Measurements from ENCODE around the gene MED13.
A peak's percentile ranks its signal among the peaks of the same experiment; 100 is the strongest.

The MED13 gene, protein sequence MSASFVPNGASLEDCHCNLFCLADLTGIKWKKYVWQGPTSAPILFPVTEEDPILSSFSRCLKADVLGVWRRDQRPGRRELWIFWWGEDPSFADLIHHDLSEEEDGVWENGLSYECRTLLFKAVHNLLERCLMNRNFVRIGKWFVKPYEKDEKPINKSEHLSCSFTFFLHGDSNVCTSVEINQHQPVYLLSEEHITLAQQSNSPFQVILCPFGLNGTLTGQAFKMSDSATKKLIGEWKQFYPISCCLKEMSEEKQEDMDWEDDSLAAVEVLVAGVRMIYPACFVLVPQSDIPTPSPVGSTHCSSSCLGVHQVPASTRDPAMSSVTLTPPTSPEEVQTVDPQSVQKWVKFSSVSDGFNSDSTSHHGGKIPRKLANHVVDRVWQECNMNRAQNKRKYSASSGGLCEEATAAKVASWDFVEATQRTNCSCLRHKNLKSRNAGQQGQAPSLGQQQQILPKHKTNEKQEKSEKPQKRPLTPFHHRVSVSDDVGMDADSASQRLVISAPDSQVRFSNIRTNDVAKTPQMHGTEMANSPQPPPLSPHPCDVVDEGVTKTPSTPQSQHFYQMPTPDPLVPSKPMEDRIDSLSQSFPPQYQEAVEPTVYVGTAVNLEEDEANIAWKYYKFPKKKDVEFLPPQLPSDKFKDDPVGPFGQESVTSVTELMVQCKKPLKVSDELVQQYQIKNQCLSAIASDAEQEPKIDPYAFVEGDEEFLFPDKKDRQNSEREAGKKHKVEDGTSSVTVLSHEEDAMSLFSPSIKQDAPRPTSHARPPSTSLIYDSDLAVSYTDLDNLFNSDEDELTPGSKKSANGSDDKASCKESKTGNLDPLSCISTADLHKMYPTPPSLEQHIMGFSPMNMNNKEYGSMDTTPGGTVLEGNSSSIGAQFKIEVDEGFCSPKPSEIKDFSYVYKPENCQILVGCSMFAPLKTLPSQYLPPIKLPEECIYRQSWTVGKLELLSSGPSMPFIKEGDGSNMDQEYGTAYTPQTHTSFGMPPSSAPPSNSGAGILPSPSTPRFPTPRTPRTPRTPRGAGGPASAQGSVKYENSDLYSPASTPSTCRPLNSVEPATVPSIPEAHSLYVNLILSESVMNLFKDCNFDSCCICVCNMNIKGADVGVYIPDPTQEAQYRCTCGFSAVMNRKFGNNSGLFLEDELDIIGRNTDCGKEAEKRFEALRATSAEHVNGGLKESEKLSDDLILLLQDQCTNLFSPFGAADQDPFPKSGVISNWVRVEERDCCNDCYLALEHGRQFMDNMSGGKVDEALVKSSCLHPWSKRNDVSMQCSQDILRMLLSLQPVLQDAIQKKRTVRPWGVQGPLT (N-terminal part only)

DNA sequence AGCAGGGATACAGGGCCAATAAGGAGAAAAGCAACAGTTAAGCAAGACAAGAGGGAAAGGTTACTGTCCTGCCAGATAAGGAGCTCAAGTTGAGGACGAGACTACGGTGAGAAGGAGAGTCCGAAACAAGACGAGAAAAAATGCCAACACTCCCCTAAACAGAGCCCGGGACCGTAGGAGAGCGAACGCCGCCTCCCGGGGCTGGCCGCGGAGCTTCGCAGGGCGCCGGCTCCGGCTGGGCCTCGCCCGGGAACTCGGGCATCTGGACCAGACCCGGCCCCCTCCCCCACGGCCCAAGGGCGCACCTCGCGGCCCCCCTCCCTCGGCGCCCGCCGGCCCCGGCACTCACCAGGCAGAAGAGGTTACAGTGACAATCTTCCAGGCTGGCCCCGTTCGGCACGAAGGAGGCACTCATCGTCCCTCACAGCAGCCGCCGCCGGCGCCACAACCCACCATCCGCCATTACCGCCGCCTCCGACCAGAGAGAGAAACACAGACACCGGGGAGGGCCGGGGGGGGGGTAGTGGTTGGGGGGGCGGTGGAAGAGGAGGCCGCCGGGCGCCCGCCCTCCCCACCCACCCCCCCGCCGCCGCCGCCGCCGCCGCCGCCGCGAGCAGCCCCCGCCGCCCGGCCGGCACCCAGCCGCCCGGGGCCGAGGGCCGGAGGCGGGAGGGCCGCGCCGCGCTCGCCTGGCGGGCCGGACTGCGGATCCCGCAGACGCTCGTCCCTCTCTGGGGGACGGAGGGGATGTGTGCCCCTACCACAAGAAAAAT lies at the start of gene MED13:
Gene MED13 (minus strand): TSS at position 488 of the 773 bp plus-strand sequence. CDS start 73 bp downstream, at position 415.
- DNase-seq (ENCODE audit: low read depth in 2 of 2) = peak; percentile 17 to 46

DNA sequence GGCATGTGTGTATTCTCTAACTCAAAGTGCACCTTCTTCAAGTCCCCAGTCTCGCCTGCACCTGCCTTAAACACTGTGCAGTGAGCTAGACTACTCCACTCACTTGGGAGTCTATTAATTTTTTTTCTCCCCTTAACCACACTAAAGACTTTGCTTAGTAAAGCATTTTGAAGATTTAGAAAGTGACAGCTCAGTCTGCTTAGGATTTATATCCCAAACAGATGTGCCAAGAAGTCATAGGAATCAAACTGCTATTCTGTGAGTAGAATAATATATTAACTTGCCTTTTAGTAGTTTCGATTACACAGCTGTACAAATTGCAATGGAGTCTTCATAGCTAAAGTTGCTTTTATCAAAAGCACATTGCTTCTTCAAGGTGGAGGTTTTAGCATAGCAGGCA lies 47.2 kb upstream of the MED13 start:
- no peak for DNase-seq (ENCODE audit: low read depth in 2 of 2)

DNA sequence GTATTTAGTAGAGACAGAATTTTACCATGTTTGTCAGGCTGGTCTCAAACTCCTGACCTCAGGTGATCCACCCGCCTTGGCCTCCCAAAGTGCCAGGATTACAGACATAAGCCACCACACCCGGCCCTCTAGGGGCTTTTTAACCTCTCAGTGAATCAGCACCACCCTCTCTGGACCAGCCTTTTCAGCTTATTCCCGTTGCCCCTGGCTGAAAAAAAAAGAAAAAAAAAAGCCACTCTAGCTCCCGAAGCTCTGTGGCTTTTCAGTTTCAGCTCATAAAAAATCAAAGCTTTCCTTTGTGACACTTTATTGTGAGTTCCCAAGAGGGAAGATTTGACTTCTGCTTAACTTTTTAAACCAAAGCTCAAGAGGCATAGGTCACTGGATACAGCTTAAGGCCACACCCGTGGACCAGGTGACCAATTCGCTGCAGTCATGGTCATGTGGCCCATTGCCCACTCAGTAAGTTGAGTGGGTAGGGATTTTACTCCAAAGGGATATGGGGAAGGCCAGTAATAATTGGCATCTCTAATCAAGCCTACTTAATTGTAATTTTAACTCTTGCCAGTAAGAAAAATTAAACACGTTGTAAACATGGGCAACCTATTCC lies 46.6 kb upstream of the MED13 start:
- no peak for DNase-seq (ENCODE audit: low read depth in 2 of 2)

DNA sequence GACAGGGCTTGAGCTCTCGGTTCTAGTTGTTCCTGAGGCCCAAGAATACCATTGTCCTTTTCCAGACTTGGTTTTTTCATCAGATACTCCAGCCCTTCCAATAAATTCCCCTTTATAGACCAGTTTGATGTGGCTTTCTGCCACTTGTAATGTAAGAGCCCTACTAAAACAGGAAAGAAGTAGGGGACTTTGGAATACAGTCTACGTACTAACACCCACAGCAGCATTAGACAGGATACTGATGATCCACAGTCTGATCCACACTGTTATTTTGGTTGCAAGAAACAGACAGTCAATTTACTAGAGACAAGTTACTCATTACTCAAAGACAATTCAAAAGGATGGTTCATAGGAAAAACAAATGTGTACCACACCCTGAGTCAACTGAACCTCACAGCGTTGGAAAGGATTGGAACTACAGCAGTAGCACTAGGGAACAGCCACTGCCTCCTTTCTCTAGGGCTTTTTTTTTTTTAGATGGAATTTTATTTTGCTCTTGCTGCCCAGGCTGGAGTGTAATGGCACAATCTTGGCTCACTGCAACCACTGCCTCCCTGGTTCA lies 45.9 kb upstream of the MED13 start:
- no peak for DNase-seq (ENCODE audit: low read depth in 2 of 2)

DNA sequence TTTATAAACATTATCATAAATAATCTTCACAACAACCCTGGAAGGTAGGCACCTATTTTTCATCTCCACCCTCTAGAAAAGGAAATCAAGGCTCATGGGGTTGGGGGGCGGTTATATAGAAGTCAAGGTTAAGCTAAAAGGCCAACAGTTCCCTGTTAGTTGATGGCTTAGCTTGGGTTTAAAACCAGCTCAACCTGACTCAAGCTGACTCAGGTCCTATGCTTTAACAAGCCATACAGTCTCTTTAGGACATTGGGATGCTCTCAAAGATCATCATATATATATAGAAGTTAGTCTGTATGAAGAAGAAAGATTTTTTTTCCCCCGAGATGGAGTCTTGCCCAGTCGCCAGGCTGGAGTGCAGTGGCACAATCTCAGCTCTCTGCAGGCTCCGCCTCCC lies 44.8 kb upstream of the MED13 start:
- no peak for DNase-seq (ENCODE audit: low read depth in 2 of 2)

DNA sequence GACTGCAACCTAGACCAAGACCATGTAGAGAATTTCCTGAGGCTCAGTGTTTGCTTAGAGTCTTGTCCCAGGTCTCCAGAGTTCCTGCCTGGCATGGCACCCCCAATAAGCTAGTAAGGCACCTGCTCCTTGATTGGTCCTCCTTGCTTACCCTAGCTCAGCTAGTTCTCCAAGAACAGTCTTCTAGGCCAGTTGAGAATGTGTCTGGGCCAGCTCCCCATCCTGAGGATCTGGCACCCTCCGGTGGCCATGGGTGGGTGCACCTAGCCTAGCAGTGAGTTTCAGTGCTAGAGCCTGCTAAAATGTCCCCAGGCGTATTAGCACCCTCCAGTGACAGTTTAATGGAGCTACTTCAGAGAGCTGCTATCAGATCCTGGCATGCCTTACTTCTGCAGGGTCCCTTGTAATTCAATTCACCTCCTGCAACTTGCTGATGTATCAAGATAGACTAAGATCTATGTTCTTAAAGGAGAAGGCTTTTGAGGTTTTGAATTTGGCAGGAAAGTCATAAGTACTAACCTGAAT lies 44.4 kb upstream of the MED13 start:
- peak; percentile 52 to 56 for DNase-seq (ENCODE audit: low read depth in 2 of 2)

DNA sequence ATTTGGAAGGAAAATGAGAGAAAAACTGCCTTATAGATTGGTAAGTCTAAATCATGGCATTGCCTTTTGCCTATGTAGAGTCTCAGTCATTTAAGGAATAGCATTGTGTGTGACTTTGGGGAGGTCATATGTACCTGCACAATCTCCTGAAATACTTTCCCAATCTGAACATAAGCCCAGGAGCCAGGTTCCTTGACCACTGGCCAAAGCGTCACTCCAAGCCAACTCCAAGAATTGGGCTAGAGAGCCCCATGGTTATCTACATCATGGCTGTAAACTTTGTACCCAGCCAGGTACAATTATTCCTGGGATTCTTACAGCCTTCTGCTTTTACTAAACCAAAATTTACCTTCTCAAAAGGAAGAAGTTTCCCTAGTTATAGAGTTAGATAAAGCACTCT lies 40.8 kb upstream of the MED13 start:
- DNase-seq (ENCODE audit: low read depth in 2 of 2) = no peak

DNA sequence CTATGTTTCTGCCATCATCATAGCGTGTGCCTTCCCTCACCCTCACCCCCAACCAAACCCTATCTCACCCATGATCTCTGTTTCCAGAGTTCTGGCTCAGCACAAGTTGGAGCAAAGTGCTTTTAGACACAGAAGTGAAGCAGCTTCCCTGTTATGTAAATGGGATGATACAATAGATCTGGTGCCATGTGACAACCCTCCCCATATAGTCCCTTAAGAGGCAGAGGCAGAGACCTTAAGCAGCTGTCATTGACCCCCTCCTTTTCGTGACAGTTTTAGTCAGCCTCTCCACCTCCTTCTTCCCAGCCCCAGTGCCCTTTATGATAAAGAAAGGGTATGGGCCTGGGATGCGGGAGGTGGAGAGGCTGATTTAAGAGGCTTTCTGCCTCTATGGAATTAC lies 40.3 kb upstream of the MED13 start:
- no peak for DNase-seq (ENCODE audit: low read depth in 2 of 2)

DNA sequence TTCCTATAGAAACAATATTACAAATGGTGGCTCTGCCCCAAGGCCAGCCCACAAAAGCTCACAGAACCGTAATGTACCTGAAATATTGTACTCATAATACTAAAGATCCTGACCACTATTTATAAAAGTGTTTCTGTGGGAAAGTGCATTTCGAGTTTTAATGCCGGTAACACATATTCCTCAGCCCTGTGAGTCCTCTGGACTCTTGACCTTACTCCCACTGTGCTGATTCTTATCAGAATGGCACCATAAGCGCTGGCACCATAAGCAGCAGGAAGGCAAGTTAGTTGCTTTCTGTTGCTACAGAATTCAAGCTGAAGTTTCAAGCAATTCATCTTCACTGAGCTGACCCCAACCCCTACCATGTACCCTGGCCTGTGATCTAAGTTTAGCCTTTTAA lies 36.4 kb upstream of the MED13 start:
- no peak for DNase-seq (ENCODE audit: low read depth in 2 of 2)

DNA sequence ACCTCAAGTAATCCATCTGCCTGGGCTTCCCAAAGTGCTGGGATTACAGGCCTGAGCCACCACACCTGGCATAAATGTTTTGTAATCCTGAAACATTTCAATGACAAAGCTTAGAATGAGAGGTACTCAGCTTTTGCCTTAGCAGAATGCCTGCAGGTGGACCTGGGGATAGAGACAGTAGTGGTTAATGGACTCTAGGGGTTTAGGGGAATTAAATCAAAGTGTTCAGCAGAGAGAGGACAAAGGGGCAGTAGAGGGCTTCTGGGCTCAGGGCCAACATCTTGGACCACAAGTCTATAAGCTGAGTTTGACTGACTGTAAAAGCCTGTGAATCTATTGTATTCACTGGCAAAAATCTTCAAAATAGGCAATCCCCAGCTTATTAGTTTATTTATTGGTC lies 36.0 kb upstream of the MED13 start:
- DNase-seq (ENCODE audit: low read depth in 2 of 2) = no peak

DNA sequence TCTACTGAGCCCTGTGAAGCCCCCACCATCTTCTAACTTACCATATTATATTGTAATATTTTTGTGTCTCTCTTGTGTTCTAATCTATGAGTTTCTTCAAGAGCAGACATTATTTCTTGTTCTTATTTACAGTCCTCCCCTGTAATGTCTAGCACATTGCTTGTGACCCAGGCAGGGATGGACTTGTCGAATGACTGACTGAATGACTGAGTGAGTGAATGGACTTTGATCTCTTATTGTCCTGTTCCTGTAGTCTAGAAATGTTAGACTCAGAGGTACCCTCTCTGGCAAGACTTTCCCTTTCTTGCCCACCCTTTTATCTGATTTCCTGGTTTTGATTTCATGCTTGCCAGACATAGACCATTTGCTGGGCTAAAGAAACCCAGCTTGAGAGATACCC lies 35.0 kb upstream of the MED13 start:
- DNase-seq (ENCODE audit: low read depth in 2 of 2) = no peak

DNA sequence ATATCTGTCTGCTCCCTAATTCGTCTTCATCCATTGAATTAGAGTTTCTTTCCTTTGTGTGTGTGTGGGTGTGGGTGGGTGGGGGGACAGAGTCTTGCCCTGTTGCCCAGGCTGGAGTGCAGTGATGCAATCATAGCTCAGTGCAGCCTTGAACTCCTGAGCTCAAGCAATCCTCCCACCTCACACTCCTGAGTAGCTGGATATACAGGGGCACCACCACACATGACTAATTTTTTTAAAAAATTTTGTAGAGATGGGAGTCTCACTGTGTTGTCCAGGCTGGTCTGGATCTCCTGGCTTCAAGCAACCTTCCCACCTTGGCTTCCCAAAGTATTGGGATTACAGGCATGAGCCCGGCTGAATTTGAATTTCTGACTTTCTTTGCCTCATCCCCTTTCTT lies 34.5 kb upstream of the MED13 start:
- no peak for DNase-seq (ENCODE audit: low read depth in 2 of 2)

DNA sequence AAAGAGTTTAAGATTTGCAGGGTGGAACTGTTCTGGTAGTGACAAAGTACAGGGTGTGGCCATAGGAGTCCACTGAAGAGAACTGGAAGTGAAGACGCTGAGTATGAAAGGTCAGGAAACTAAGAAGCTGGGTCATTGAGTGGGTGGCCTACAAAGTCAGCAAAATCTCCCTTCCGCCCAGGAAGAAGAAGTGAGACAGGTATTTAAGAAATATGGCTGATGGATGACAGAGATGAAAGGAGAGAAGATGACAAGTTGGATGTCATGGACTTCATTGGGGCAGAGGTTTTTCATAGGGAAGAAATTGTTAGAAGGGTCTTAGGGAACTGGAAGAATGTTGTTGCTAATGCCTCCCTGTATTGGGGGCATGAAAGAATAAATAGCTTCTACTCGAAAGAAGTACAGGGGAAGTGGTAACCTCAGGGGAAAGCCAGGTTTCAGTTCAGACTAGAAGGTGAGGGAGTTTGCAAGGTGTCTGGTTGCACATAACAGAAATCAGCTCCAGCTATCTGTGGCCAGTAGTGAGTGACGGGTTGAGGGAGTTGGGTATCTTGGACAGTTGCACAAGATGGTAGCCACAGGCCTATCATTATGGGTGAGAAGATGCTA lies 33.6 kb upstream of the MED13 start:
- no peak for DNase-seq (ENCODE audit: low read depth in 2 of 2)

DNA sequence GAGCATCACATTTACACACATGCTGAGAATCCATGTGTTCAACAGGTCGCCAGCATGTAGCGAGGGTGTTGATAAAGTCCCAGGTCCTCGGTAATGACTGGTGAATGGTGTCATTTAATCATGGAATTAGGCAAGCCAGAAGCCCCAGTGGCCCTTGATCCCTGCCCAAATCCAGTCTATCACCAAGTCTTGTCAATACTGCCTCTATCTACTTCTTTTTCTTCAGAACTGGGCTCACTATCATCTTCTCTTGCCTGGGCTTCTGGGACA lies 31.3 kb upstream of the MED13 start:
- no peak for DNase-seq (ENCODE audit: low read depth in 2 of 2)

DNA sequence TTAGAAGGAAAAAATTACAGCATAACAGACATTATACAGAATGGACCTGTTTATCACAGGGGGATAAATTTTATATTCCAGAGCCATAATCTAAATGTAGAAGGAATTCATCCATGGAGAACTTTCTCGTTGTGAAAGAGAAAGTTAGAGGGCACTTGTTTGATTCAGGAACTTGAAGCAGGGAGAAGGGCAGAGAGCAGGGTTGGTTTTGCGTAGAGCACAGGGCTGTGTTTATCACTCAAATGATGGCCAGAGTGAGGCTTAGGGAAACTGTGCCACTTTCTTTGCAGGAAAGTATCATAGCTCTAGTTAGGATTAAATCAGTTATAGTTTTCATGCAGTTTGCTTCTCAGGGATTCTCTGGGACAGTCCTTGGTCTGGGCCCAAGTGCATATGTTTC lies 29.1 kb upstream of the MED13 start:
- DNase-seq (ENCODE audit: low read depth in 2 of 2) = no peak

DNA sequence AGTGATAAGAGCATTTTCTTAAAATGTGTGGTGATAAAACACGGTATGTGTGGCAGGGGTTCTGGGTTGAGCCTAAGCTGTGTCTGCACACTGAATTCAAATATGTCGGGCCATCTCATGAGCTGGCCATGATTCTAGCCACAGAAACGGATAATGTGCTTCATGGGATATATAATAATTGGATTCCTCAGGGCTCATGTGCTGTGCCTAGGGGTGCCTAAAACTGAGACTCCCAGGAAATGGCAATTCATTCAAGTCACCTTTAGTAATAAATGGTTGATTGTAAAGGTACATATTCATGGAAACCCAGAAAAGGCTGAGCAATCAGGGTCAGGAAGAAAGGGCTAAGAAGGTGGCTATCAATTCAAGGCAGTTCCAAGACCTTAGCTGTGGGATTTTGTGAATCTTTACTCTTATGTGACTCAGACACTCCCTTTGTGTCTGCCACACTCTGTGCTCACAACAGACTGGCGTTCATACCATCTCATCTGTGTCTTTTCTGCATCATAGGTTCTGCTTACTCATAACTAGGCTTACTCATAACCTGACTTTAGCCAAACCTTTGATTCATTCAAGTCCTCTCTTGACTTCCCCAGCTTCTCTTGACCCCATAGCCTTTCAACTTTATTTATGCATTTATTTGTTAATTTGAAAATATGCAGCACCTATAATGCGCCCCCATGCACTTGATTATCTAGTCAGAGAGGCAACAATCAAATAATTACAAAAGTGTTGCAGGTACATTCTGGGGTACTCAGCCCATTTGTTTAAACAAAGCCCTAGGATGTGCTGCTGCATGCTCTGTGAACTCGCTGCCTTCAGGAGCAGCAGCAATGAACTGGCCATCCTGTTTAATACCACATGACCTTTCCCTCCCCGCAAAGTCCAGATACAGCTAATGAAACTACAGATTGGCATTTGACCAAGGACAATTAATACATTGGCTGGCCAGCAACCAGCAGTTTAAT lies 28.4 kb upstream of the MED13 start:
- no peak for DNase-seq (ENCODE audit: low read depth in 2 of 2)

DNA sequence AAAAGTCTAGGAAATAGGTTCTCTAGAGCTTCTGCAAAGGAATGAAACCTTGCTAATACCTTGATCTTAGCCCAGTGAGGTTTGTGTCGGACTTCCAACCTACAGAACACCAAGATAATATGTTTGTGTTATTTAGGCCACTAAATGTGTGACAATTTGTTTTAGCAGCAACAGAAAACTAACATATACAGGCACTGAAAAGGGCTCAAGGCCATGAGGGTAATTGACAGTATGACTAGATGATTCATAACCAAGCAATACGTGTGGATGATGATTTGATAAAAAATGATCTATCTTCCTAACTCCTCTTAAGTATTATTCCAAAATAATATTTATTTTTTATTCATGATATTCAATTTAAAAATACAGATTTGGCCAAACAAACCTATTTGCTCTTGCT lies 27.7 kb upstream of the MED13 start:
- no peak for DNase-seq (ENCODE audit: low read depth in 2 of 2)

DNA sequence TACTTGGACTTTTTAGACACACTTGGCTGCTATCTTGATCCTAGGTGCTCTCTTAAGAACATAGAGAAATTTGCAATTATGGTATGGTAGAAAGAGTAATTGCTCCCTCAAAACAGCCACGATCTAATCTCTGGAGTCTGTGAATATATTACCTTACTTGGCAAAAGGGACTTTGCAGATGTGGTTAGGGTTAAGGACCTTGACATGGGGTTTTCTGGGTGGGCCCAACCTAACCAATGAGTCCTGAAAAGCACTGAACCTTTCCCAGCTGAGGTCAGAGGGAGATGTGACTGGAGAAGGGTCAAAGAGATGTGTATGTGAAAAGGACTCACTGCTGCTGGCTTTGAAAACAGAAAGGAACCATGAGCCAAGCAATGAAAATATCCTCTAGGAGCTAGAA lies 26.7 kb upstream of the MED13 start:
- no peak for DNase-seq (ENCODE audit: low read depth in 2 of 2)

DNA sequence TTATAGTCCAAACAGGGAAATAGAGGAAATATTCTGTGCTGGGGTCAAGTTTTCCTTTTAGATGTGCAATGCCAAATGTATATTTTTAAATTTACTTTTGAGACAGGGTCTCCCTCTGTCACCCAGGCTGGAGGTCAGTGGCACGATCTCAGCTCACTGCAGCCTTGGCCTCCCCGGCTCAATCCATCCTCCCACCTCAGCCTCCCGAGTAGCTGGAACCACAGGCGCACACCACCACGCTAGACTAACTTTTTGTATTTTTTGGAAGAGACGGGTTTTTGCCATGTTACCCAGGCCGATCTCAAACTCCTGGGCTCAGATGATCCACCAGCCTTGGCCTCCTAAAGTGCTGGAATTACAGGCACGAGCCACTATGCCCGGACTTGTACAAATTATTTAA lies 25.8 kb upstream of the MED13 start:
- DNase-seq (ENCODE audit: low read depth in 2 of 2) = no peak
